ENCODE results near the gene PGS1. TPM values are rescaled to one million over a fixed set of nuclear protein-coding genes. Genes with fewer than 3 reads are reported as not detected.
A peak's percentile ranks its signal among the peaks of the same experiment; 100 is the strongest.

Gene PGS1
- total RNA-seq, 2 donors from 2014 or later = 29.2 to 57.4 TPM

GRCh38 chr17:78369791-78370381, 8.6 kb upstream of the PGS1 start:
- H3K4me3 ChIP-seq = no peak overlapping the region
- no peak for TF ChIP-seq POLR2A (IDR thresholded peaks at IDR 0.05)
- TF ChIP-seq POLR2AphosphoS5 (IDR thresholded peaks at IDR 0.05) = no peak
- no peak for TF ChIP-seq CTCF (IDR thresholded peaks at IDR 0.05)
- DNase-seq (ENCODE audit: low spot score) = no peak
- no peaks in the 10 kb centered on the region for H3K9me3 ChIP-seq
- 54% methylated on average over 13 of the region's 13 CpGs for WGBS
- intact Hi-C loops (cut with DNase I) = no loop called here
- H3K27ac ChIP-seq = no peak overlapping the region
- no peaks in the 10 kb centered on the region for H3K4me1 ChIP-seq (replicated peaks)
- no peaks in the 10 kb centered on the region for H3K27me3 ChIP-seq (replicated peaks; ENCODE audit: insufficient read depth)
- H3K36me3 ChIP-seq = no peaks in the 10 kb centered on the region

GRCh38 chr17:78371056-78371455, 7.4 kb upstream of the PGS1 start:
- no peaks in the 10 kb centered on the region for H3K27me3 ChIP-seq (replicated peaks; ENCODE audit: insufficient read depth)
- WGBS = 82% methylated on average over 7 of the region's 7 CpGs
- H3K36me3 ChIP-seq = no peaks in the 10 kb centered on the region
- no peak overlapping the region for H3K27ac ChIP-seq
- TF ChIP-seq CTCF (IDR thresholded peaks at IDR 0.05) (no peak), POLR2A (IDR thresholded peaks at IDR 0.05) (no peak)
- H3K9me3 ChIP-seq = no peaks in the 10 kb centered on the region
- H3K4me3 ChIP-seq = no peak overlapping the region
- no peaks in the 10 kb centered on the region for H3K4me1 ChIP-seq (replicated peaks)
- intact Hi-C loops (cut with DNase I) = no loop called here
- DNase-seq (ENCODE audit: low spot score) = no peak

- Histone ChIP-seq H3K9me3 (no peaks in the 10 kb centered on the region), H3K4me1 (replicated peaks) (peaks cover 2% of the 10 kb centered on the region), H3K36me3 (no peaks in the 10 kb centered on the region), H3K27ac (no peak overlapping the region), H3K4me3 (no peak overlapping the region), H3K27me3 (replicated peaks; ENCODE audit: insufficient read depth) (no peaks in the 10 kb centered on the region)
- no peak for DNase-seq (ENCODE audit: low spot score)
- TF ChIP-seq POLR2AphosphoS5 (IDR thresholded peaks at IDR 0.05) (no peak), CTCF (IDR thresholded peaks at IDR 0.05) (no peak), POLR2A (IDR thresholded peaks at IDR 0.05) (no peak)
- intact Hi-C loops (cut with DNase I) = no loop called here
- 69% methylated on average over 5 of the region's 5 CpGs for WGBS
These were observed 5.6 kb upstream of the PGS1 start for GRCh38 chr17:78372841-78373240.

GRCh38 chr17:78374189-78374588, 4.3 kb upstream of the PGS1 start:
- Histone ChIP-seq H3K27me3 (replicated peaks; ENCODE audit: insufficient read depth) (no peaks in the 10 kb centered on the region), H3K27ac (no peak overlapping the region), H3K4me3 (no peak overlapping the region), H3K4me1 (replicated peaks) (peaks cover 4% of the 10 kb centered on the region), H3K36me3 (no peaks in the 10 kb centered on the region), H3K9me3 (no peaks in the 10 kb centered on the region)
- intact Hi-C loops (cut with DNase I) = no loop called here
- TF ChIP-seq POLR2AphosphoS5 (IDR thresholded peaks at IDR 0.05) = peak; percentile 11
- no peak for TF ChIP-seq POLR2A (IDR thresholded peaks at IDR 0.05)
- TF ChIP-seq CTCF (IDR thresholded peaks at IDR 0.05) = no peak
- DNase-seq (ENCODE audit: low spot score) = no peak
- WGBS = 26% methylated on average over 6 of the region's 6 CpGs

- Histone ChIP-seq H3K9me3 (no peaks in the 10 kb centered on the region), H3K4me3 (no peak overlapping the region), H3K27ac (no peak overlapping the region), H3K4me1 (replicated peaks) (peaks cover 9% of the 10 kb centered on the region), H3K27me3 (replicated peaks; ENCODE audit: insufficient read depth) (no peaks in the 10 kb centered on the region), H3K36me3 (no peaks in the 10 kb centered on the region)
- TF ChIP-seq CTCF (IDR thresholded peaks at IDR 0.05) = no peak
- TF ChIP-seq POLR2AphosphoS5 (IDR thresholded peaks at IDR 0.05) = no peak
- TF ChIP-seq POLR2A (IDR thresholded peaks at IDR 0.05) = no peak
- no peak for DNase-seq (ENCODE audit: low spot score)
- intact Hi-C loops (cut with DNase I) = no loop called here
- 63% methylated on average over 14 of the region's 14 CpGs for WGBS
These were observed 3.7 kb upstream of the PGS1 start for GRCh38 chr17:78374631-78375274.

Data from prostate gland (tissue), 2 donors.